Kidney (tissue), 14 donors: Measurements from ENCODE around the gene MICAL2. TPM values are rescaled to one million over a fixed set of nuclear protein-coding genes. Genes with fewer than 3 reads are reported as not detected.

Source experiments
- DNase-seq, 5 donors: peaks; one replicate each; pipeline ENCODE4 v3.0.0-alpha.2; 2013 to 2020
- FAIRE-seq: peaks from 2 replicates; lab custom pipeline; 2012; peaks lifted over from hg19 to GRCh38; lab: Jason Lieb, UNC
- H3K27ac ChIP-seq, 2 donors: one replicate each; pipeline ENCODE4 v1.7.0; 2013; ENCODE audit warnings: low read depth in 2 of 2, low read length in 2 of 2, inconsistent platforms in 1 of 2
- H3K27me3 ChIP-seq: one replicate; pipeline ENCODE4 v1.7.1; 2013; ENCODE audit warnings: low read length, inconsistent platforms; ENCODE audit not compliant: control insufficient read depth, insufficient read depth
- H3K36me3 ChIP-seq, 3 donors: one replicate each; pipeline versions ENCODE4 v1.7.0 to v1.7.1; 2013; ENCODE audit warnings: low read length in 3 of 3, control low read depth in 1 of 3, inconsistent platforms in 1 of 3; ENCODE audit not compliant: insufficient read depth in 3 of 3, control insufficient read depth in 2 of 3
- H3K4me1 ChIP-seq, 3 donors: one replicate each; pipeline versions ENCODE4 v1.7.0 to v1.7.1; 2013; ENCODE audit warnings: low read length in 3 of 3, inconsistent platforms in 1 of 3, low read depth in 1 of 3; ENCODE audit not compliant: control insufficient read depth in 2 of 3, insufficient read depth in 2 of 3
- H3K4me3 ChIP-seq, 3 donors: one replicate each; pipeline versions ENCODE4 v1.7.0 to v1.8.1; 2013; ENCODE audit warnings: low read length in 3 of 3, control low read depth in 1 of 3, inconsistent platforms in 1 of 3
- H3K9ac ChIP-seq, 3 donors: one replicate each; pipeline versions ENCODE4 v1.7.0 to v1.7.1; 2013; ENCODE audit warnings: low read length in 3 of 3, control low read depth in 1 of 3, inconsistent platforms in 1 of 3
- H3K9me3 ChIP-seq, 3 donors: one replicate each; pipeline versions ENCODE4 v1.7.0 to v1.7.1; 2013; ENCODE audit warnings: low read length in 3 of 3, control low read depth in 1 of 3, inconsistent platforms in 1 of 3; ENCODE audit not compliant: control insufficient read depth in 2 of 3, insufficient read depth in 1 of 3
- intact Hi-C: fragments of 100-400 bp; cut with DNase I; formaldehyde crosslinking; loops from one replicate; pipeline ENCODE4 v1.11.1; 2022
- polyA plus RNA-seq: library from polyadenylated mRNA; stranded (reverse); fragments of 350-450 nt; fragmentation: Illumina TruSeq; extraction: RNeasy Lipid Tissue Mini Kit (QIAGEN cat#74804); gene quantifications from one replicate; pipeline ENCODE4 v1.2.3, GENCODE V29; 2014; ENCODE audit warnings: low read depth, low replicate concordance; ENCODE audit not compliant: insufficient read depth
- total RNA-seq: library from RNA; stranded (reverse); fragmentation: NEBNext Ultra II Directional; extraction: Animal tissue kit (Norgen Biotek cat#: 25700); gene quantifications from one replicate; pipeline ENCODE4 v1.2.1, GENCODE V29; 2021
- TF ChIP-seq, protein P1 (sequence below): IDR thresholded peaks from 3 replicates; pipeline ENCODE4 v1.5.1; 2012; ENCODE audit warnings: mild to moderate bottlenecking, moderate library complexity, borderline replicate concordance; ENCODE audit not compliant: insufficient read depth; ENCODE audit errors: extremely low read depth
- donor health status: control.
- donor health status: control.
- donor health status: control.
- donor health status: control.
- donor health status: control.
- donor health status: DM: yes; HTN: yes; CAD: no.
- donor health status: Normal renal cell carcinoma (clear cell type).

Gene MICAL2
- total and polyA plus RNA-seq, 2 donors from 2014 or later = 7.8 to 64.5 TPM

DNA sequence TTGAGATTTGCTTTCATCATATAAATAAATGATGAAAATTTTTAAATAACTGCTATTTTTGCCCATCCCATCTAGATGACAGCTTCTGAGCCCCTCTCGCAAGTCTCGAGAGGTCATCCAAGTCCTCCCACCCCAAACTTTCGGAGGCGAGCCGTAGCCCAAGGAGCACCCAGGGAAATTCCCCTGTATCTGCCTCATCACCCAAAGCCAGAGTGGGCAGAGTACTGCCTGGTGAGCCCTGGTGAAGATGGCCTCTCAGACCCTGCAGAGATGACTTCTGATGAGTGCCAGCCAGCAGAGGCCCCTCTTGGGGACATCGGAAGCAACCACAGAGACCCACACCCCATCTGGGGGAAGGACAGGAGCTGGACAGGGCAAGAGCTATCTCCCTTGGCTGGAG, 183.1 kb downstream of the MICAL2 start:
- TF ChIP-seq, protein P1, sequence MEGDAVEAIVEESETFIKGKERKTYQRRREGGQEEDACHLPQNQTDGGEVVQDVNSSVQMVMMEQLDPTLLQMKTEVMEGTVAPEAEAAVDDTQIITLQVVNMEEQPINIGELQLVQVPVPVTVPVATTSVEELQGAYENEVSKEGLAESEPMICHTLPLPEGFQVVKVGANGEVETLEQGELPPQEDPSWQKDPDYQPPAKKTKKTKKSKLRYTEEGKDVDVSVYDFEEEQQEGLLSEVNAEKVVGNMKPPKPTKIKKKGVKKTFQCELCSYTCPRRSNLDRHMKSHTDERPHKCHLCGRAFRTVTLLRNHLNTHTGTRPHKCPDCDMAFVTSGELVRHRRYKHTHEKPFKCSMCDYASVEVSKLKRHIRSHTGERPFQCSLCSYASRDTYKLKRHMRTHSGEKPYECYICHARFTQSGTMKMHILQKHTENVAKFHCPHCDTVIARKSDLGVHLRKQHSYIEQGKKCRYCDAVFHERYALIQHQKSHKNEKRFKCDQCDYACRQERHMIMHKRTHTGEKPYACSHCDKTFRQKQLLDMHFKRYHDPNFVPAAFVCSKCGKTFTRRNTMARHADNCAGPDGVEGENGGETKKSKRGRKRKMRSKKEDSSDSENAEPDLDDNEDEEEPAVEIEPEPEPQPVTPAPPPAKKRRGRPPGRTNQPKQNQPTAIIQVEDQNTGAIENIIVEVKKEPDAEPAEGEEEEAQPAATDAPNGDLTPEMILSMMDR = no peak
- no peaks in the 10 kb centered on the region for H3K9me3 ChIP-seq
- intact Hi-C loops = no loop called here

DNA sequence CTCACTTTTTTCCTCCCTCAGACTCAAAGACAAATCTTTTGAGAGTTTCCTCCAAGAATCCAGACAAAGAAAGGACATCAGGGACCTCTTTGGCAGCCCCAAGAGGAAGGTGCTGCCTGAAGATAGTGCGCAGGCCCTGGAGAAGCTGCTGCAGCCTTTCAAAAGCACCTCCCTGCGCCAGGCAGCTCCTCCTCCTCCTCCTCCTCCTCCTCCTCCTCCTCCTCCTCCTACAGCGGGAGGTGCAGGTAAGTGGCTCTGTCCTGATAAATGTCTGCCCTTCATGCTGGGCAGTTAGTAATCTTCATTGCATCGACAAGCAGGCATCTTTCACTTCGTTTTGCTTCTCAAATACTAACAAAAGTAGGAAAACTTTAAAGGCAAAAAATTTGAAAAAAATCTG, 184.2 kb downstream of the MICAL2 start:
- H3K4me1 ChIP-seq = no peaks in the 10 kb centered on the region
- no peaks in the 10 kb centered on the region for H3K27me3 ChIP-seq
- TF ChIP-seq, protein P1 = no peak
- DNase-seq (no peak), FAIRE-seq (no peak)
- H3K4me3 ChIP-seq = no peak overlapping the region
- peaks cover 0 to 5% (median 0%) of the 10 kb centered on the region in 3 donors for H3K9me3 ChIP-seq
- H3K36me3 ChIP-seq = no peaks in the 10 kb centered on the region
- H3K9ac ChIP-seq = no peak overlapping the region
- intact Hi-C loops = no loop called here
- no peak overlapping the region for H3K27ac ChIP-seq

More for the DNA sequence above, 183.1 kb downstream of the MICAL2 start:
- no peak overlapping the region for H3K27ac ChIP-seq
- H3K27me3 ChIP-seq = no peaks in the 10 kb centered on the region
- no peak for FAIRE-seq
- no peaks in the 10 kb centered on the region for H3K4me1 ChIP-seq
- H3K4me3 ChIP-seq = no peak overlapping the region
- no peaks in the 10 kb centered on the region for H3K36me3 ChIP-seq
- no peak overlapping the region for H3K9ac ChIP-seq
- DNase-seq = peak in 1 of 5 donors; percentile 45

DNA sequence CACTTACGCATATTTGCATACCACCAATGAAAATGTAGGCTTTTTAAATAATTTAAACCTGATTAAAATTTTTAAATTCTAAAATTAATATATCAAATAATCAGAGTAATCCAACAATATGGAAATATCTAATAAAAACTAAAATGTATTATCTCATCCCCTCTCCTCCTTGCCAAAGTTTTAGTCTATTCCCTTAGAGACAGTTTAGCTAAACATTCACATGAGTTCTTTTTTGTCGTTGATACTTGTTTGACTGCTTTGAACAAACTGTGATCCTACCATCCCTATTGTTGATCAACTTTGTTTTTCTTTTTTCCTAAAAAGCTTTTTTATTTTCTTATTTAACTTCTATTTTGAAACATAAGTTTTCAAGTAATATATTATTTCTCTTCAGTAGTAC, 185.6 kb downstream of the MICAL2 start:
- H3K4me3 ChIP-seq = no peak overlapping the region
- TF ChIP-seq, protein P1 = no peak
- no peak overlapping the region for H3K9ac ChIP-seq
- no peaks in the 10 kb centered on the region for H3K27me3 ChIP-seq
- peaks cover 0 to 5% (median 0%) of the 10 kb centered on the region in 3 donors for H3K9me3 ChIP-seq
- H3K36me3 ChIP-seq = no peaks in the 10 kb centered on the region
- H3K4me1 ChIP-seq = no peaks in the 10 kb centered on the region
- peak; percentile 62 for FAIRE-seq
- intact Hi-C loops = no loop called here
- H3K27ac ChIP-seq = no peak overlapping the region
- no peak for DNase-seq

DNA sequence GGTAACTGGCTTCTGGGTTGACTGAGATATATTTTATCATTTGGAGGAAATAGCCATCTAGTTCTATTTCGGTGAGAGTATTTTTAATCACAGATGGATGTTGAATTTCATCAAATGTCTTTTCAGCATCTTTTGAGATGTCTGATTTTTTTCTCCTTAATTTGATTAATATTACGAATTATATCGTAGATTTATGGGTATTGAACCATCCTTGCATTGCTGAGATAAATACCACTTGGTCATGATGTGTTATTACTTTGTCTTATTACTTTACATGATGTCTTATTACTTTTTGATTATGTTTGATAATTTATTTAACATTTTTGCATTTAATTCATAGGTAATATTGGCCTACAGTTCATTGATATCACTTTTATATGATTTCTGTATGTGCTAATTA, 188.2 kb downstream of the MICAL2 start:
- H3K36me3 ChIP-seq = no peaks in the 10 kb centered on the region
- no peaks in the 10 kb centered on the region for H3K4me1 ChIP-seq
- peaks cover 0 to 5% (median 0%) of the 10 kb centered on the region in 3 donors for H3K9me3 ChIP-seq
- intact Hi-C loops = no loop called here
- TF ChIP-seq, protein P1 = no peak
- no peak for FAIRE-seq
- no peak overlapping the region for H3K4me3 ChIP-seq
- H3K27me3 ChIP-seq = no peaks in the 10 kb centered on the region
- no peak overlapping the region for H3K9ac ChIP-seq
- DNase-seq = no peak
- no peak overlapping the region for H3K27ac ChIP-seq
